ENCODE data around the gene HIVEP3. TPM values are rescaled to one million over a fixed set of nuclear protein-coding genes. Genes with fewer than 3 reads are reported as not detected.

Gene HIVEP3
- total and polyA plus RNA-seq, 2 of the 13 experiments (the other 11 are each of a cell fraction or from before 2014, with no cell fraction given) = 0.05 TPM; not detected in 1

GRCh38 chr1:41812453-41812852 is 106.3 kb downstream of the HIVEP3 start (continued):
- TF ChIP-seq CREBL2 (CRISPR knock-in tag; IDR thresholded peaks at IDR 0.05; ENCODE audit: borderline replicate concordance) (no peak), BCL6 (CRISPR knock-in tag; IDR thresholded peaks at IDR 0.05) (no peak), ZNF441 (CRISPR knock-in tag; IDR thresholded peaks at IDR 0.05; ENCODE audit: borderline replicate concordance) (no peak), REL (CRISPR knock-in tag; conservative IDR thresholded peaks at IDR 0.05) (no peak), E2F5 (CRISPR knock-in tag; conservative IDR thresholded peaks at IDR 0.05) (no peak), TEAD2 (CRISPR knock-in tag; IDR thresholded peaks at IDR 0.05) (no peak), FOXO4 (CRISPR knock-in tag; conservative IDR thresholded peaks at IDR 0.05) (no peak)

GRCh38 chr1:41812051-41812450 is 106.7 kb downstream of the HIVEP3 start:
- H3K4me2 ChIP-seq (ENCODE audit: low read depth, low read length) = no peak overlapping the region
- intact Hi-C loops (cut with micrococcal nuclease; ENCODE audit: unreplicated experiment) = no loop called here
- no peaks in the 10 kb centered on the region for H3K9me3 ChIP-seq (ENCODE audit: low read length)
- ATAC-seq (peak; percentile 70), DNase-seq (ENCODE audit: low spot score) (peak; percentile 14), FAIRE-seq (no peak)
- in situ Hi-C loops (cut with HindIII; ENCODE audit: extremely low pct_ligation_motif_present, low pct_unique_long_range_greater_than_20kb) = no loop called here
- no peak overlapping the region for H3K27ac ChIP-seq (ENCODE audit: extremely low read length, insufficient read depth, low read length)
- H4K20me1 ChIP-seq (ENCODE audit: insufficient read depth, low read length) = 0 out of 2 replicates have a peak, but pooled peaks cover 3% of the 10 kb centered on the region
- no TSS peak for BruUV-seq (replicated peaks)
- no peaks in the 10 kb centered on the region for H3K36me3 ChIP-seq (replicated peaks in 1 of 2; ENCODE audit: control insufficient read depth in 1 of 2, insufficient read depth in 2 of 2, low read length in 2 of 2)
- H2AFZ ChIP-seq (ENCODE audit: low read length) = no peak overlapping the region
- H3K79me2 ChIP-seq (ENCODE audit: insufficient read depth, low read length) = no peaks in the 10 kb centered on the region
- WGBS (ENCODE audit: low lambda C conversion rate) = 12% methylated on average over 5 of the region's 5 CpGs
- no peak overlapping the region for H3K4me3 ChIP-seq (replicated peaks in 1 of 3; ENCODE audit: insufficient read depth in 1 of 3, low read depth in 2 of 3, low read length in 3 of 3)
- CTCF ChIA-PET (ENCODE audit: low intra/inter-chr PET ratio, low total read pairs) = no interaction called here
- POLR2A ChIA-PET = no interaction called here
- no peaks in the 10 kb centered on the region for H3K27me3 ChIP-seq (ENCODE audit: control insufficient read depth in 1 of 2, insufficient read depth in 2 of 2, low read length in 2 of 2)
- no peaks in the 10 kb centered on the region for H3K4me1 ChIP-seq (ENCODE audit: insufficient read depth, low read length)
- no peak overlapping the region for H3K9ac ChIP-seq (ENCODE audit: insufficient read depth, low read depth, low read length)
- TF ChIP-seq CTCF (CRISPR knock-in tag; IDR thresholded peaks at IDR 0.05) (peak; percentile 32; the same call in 1 of the 2 replicates), FOSL1 (CRISPR knock-in tag; IDR thresholded peaks at IDR 0.05; ENCODE audit: borderline replicate concordance) (no peak), HOMEZ (CRISPR knock-in tag; IDR thresholded peaks at IDR 0.05; ENCODE audit: low read depth) (no peak), ZBTB4 (CRISPR knock-in tag; IDR thresholded peaks at IDR 0.05; ENCODE audit: borderline replicate concordance) (no peak), RAD51 (IDR thresholded peaks at IDR 0.05; ENCODE audit: borderline replicate concordance) (no peak), MTF2 (CRISPR knock-in tag; IDR thresholded peaks at IDR 0.05; ENCODE audit: borderline replicate concordance) (no peak), ZNF34 (CRISPR knock-in tag; IDR thresholded peaks at IDR 0.05; ENCODE audit: borderline replicate concordance) (no peak), STAG1 (CRISPR knock-in tag; IDR thresholded peaks at IDR 0.05) (peak; percentile 24)

All from HepG2 (cell line).